Mesenchymal stem cell (in vitro differentiated cells and primary cell): ENCODE results near the gene ZMYM5.

Experiments
- DNase-seq: peaks from one replicate; pipeline ENCODE4 v3.0.0-alpha.2; 2013
- H2AFZ ChIP-seq: one replicate; pipeline ENCODE4 v1.6.1; 2013; ENCODE audit warnings: low read depth, mild to moderate bottlenecking, control low read depth, inconsistent platforms, low read length, moderate library complexity
- H2AK5ac ChIP-seq: 2 replicates; pipeline ENCODE4 v1.6.1; 2013; ENCODE audit warnings: low read length, moderate library complexity, mild to moderate bottlenecking, inconsistent platforms; ENCODE audit not compliant: severe bottlenecking
- H2BK120ac ChIP-seq: one replicate; pipeline ENCODE4 v1.6.1; 2013; ENCODE audit warnings: low read depth, mild to moderate bottlenecking, inconsistent platforms, low read length, moderate library complexity
- H2BK12ac ChIP-seq, 2 experiments: one replicate each; pipeline ENCODE4 v1.6.1; 2013; ENCODE audit warnings: inconsistent platforms in 2 of 2, low read length in 2 of 2, mild to moderate bottlenecking in 2 of 2, moderate library complexity in 2 of 2, control low read depth in 1 of 2
- H2BK15ac ChIP-seq: one replicate; pipeline ENCODE4 v1.6.1; 2013; ENCODE audit warnings: mild to moderate bottlenecking, low read depth, inconsistent platforms; ENCODE audit not compliant: poor library complexity, severe bottlenecking
- H2BK5ac ChIP-seq: 2 replicates; pipeline ENCODE4 v1.6.1; 2013; ENCODE audit warnings: low read depth, mild to moderate bottlenecking, low read length, control low read depth, inconsistent platforms; ENCODE audit not compliant: poor library complexity, severe bottlenecking
- H3K14ac ChIP-seq, 2 experiments: one replicate each; pipeline ENCODE4 v1.6.1; 2013; ENCODE audit warnings: inconsistent platforms in 2 of 2, low read length in 2 of 2, control low read depth in 1 of 2, mild to moderate bottlenecking in 1 of 2, moderate library complexity in 1 of 2
- H3K18ac ChIP-seq, 2 experiments: one replicate each; pipeline ENCODE4 v1.6.1; 2013; ENCODE audit warnings: inconsistent platforms in 2 of 2, low read length in 2 of 2, control low read depth in 1 of 2, low read depth in 1 of 2, mild to moderate bottlenecking in 1 of 2
- H3K23ac ChIP-seq, 2 experiments: one replicate each; pipeline ENCODE4 v1.6.1; 2013; ENCODE audit warnings: inconsistent platforms in 2 of 2, low read length in 2 of 2, mild to moderate bottlenecking in 2 of 2, moderate library complexity in 2 of 2, control low read depth in 1 of 2
- H3K27ac ChIP-seq: 2 replicates; pipeline ENCODE4 v1.5.1; 2013; ENCODE audit warnings: mild to moderate bottlenecking, moderate library complexity, low read length, control low read depth, inconsistent platforms; ENCODE audit not compliant: poor library complexity, severe bottlenecking
- H3K27me3 ChIP-seq, 2 experiments: 2 replicates each; pipeline versions ENCODE4 v1.6.1 to v1.7.0; 2013; ENCODE audit warnings: low read length in 2 of 2, mild to moderate bottlenecking in 2 of 2, moderate library complexity in 2 of 2, control low read depth in 1 of 2, inconsistent platforms in 1 of 2; ENCODE audit not compliant: control insufficient read depth in 1 of 2, insufficient read depth in 1 of 2
- H3K36me3 ChIP-seq, 2 experiments: 2 replicates each; pipeline versions ENCODE4 v1.6.1 to v1.7.0; 2013; ENCODE audit warnings: low read length in 2 of 2, control low read depth in 1 of 2, inconsistent platforms in 1 of 2, low read depth in 1 of 2, mild to moderate bottlenecking in 1 of 2; ENCODE audit not compliant: insufficient read depth in 2 of 2, control insufficient read depth in 1 of 2
- H3K4ac ChIP-seq, 2 experiments: one replicate each; pipeline ENCODE4 v1.6.1; 2013; ENCODE audit warnings: inconsistent platforms in 2 of 2, low read length in 2 of 2, mild to moderate bottlenecking in 2 of 2, moderate library complexity in 2 of 2, control low read depth in 1 of 2, low read depth in 1 of 2
- H3K4me1 ChIP-seq: 2 replicates; pipeline ENCODE4 v1.6.1; 2013; ENCODE audit warnings: low read depth, low read length, control low read depth; ENCODE audit not compliant: control insufficient read depth, insufficient read depth
- H3K4me2 ChIP-seq: 2 replicates; pipeline ENCODE4 v1.6.1; 2013; ENCODE audit warnings: low read length, mild to moderate bottlenecking, inconsistent platforms; ENCODE audit not compliant: poor library complexity, severe bottlenecking
- H3K4me3 ChIP-seq, 2 experiments: 2 replicates each; pipeline versions ENCODE4 v1.5.1 to v1.7.0; 2013; ENCODE audit warnings: low read length in 2 of 2, mild to moderate bottlenecking in 2 of 2, control low read depth in 1 of 2, low read depth in 1 of 2; ENCODE audit not compliant: insufficient read depth in 1 of 2
- H3K79me1 ChIP-seq: replicated peaks from 2 replicates; pipeline ENCODE4 v1.6.1; 2013; ENCODE audit warnings: mild to moderate bottlenecking, control low read depth, low read length, inconsistent platforms; ENCODE audit not compliant: poor library complexity, severe bottlenecking
- H3K9ac ChIP-seq: 2 replicates; pipeline ENCODE4 v1.7.0; 2013; ENCODE audit warnings: mild to moderate bottlenecking, low read length, moderate library complexity
- H3K9me3 ChIP-seq: 2 replicates; pipeline ENCODE4 v1.7.0; 2013; ENCODE audit warnings: mild to moderate bottlenecking, low read length; ENCODE audit not compliant: control insufficient read depth
- H4K8ac ChIP-seq: one replicate; pipeline ENCODE4 v1.6.1; 2013; ENCODE audit warnings: inconsistent platforms, mild to moderate bottlenecking, low read length, moderate library complexity
- H4K91ac ChIP-seq: one replicate; pipeline ENCODE4 v1.6.1; 2013; ENCODE audit warnings: mild to moderate bottlenecking, low read length, inconsistent platforms
- WGBS: methylation state at CpG from one replicate; pipeline ENCODE4 v1.1.7; 2013; ENCODE audit warnings: mixed read lengths; 5-methylcytosine and 5-hydroxymethylcytosine counted together

Gene ZMYM5

DNA sequence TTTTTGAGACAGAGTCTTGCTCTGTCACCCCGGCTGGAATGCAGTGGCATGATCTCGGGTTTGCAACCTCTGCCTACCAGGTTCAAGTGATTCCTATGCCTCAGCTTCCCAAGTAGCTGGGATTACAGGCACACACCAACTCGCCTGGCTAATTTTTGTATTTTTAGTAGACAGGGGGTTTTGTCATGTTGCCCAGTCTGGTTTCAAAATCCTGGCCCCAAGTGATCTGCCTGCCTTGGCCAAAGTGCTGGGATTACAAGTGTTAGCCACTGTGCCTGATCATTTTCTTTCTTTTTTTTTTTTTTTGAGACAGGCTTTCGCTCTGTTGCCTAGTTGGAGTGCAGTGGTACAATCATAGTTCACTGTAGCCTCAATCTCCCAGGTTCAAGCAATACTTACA, 28.7 kb downstream of the ZMYM5 start:
- Histone ChIP-seq H3K18ac (no peak overlapping the region), H2BK15ac (no peak overlapping the region), H2BK12ac (no peak overlapping the region), H3K14ac (no peak overlapping the region), H3K79me1 (peaks cover 11% of the 10 kb centered on the region), H2BK120ac (no peak overlapping the region), H3K4me1 (no peaks in the 10 kb centered on the region), H3K4me3 (no peak overlapping the region), H3K9me3 (no peaks in the 10 kb centered on the region), H3K4me2 (no peak overlapping the region), H3K27me3 (no peaks in the 10 kb centered on the region), H2AFZ (no peak overlapping the region), H3K27ac (no peak overlapping the region), H3K36me3 (peaks cover 31 to 76% of the 10 kb centered on the region in 2 experiments), H2BK5ac (no peak overlapping the region), H4K8ac (no peak overlapping the region), H3K23ac (no peak overlapping the region), H4K91ac (no peak overlapping the region), H2AK5ac (no peak overlapping the region), H3K9ac (no peak overlapping the region), H3K4ac (no peak overlapping the region)
- 97% methylated on average over 4 of the region's 4 CpGs for WGBS
- no peak for DNase-seq

GRCh38 chr13:19822673-19823072, 40.8 kb downstream of the ZMYM5 start:
- Histone ChIP-seq H4K8ac (no peak overlapping the region), H3K18ac (no peak overlapping the region), H2AFZ (no peak overlapping the region), H3K9me3 (no peaks in the 10 kb centered on the region), H3K27me3 (no peaks in the 10 kb centered on the region), H3K27ac (no peak overlapping the region), H2BK120ac (no peak overlapping the region), H3K23ac (no peak overlapping the region), H3K79me1 (peaks cover 21% of the 10 kb centered on the region), H3K4ac (no peak overlapping the region), H2BK12ac (no peak overlapping the region), H3K9ac (no peak overlapping the region), H2BK5ac (no peak overlapping the region), H3K4me2 (no peak overlapping the region), H4K91ac (no peak overlapping the region), H2BK15ac (no peak overlapping the region), H3K36me3 (peaks cover 21 to 48% of the 10 kb centered on the region in 2 experiments), H3K4me1 (peaks cover 6% of the 10 kb centered on the region), H3K14ac (no peak overlapping the region), H3K4me3 (no peak overlapping the region), H2AK5ac (no peak overlapping the region)
- WGBS, result 98% methylated on average over 2 of the region's 3 CpGs
- DNase-seq, result no peak

GRCh38 chr13:19818223-19818842, 45.1 kb downstream of the ZMYM5 start:
- no peak overlapping the region for H2AFZ ChIP-seq
- peak; percentile 28 for DNase-seq
- no peak overlapping the region for H3K4me3 ChIP-seq
- no peak overlapping the region for H3K18ac ChIP-seq
- H2BK120ac ChIP-seq, result no peak overlapping the region
- H3K4ac ChIP-seq, result no peak overlapping the region
- no peak overlapping the region for H3K4me2 ChIP-seq
- H4K8ac ChIP-seq, result peak overlapping the region; percentile 70
- no peak overlapping the region for H2BK5ac ChIP-seq
- peak overlapping the region; percentile 64 for H4K91ac ChIP-seq
- H3K23ac ChIP-seq, result no peak overlapping the region
- WGBS, result 54% methylated on average over 25 of the region's 27 CpGs
- H3K9ac ChIP-seq, result no peak overlapping the region
- no peaks in the 10 kb centered on the region for H3K9me3 ChIP-seq
- no peak overlapping the region for H3K27ac ChIP-seq
- peaks cover 20 to 28% of the 10 kb centered on the region in 2 experiments for H3K36me3 ChIP-seq
- H3K14ac ChIP-seq, result no peak overlapping the region
- no peaks in the 10 kb centered on the region for H3K27me3 ChIP-seq
- no peak overlapping the region for H2BK12ac ChIP-seq
- H3K4me1 ChIP-seq, result peaks cover 7% of the 10 kb centered on the region
- no peak overlapping the region for H2BK15ac ChIP-seq
- H2AK5ac ChIP-seq, result no peak overlapping the region
- H3K79me1 ChIP-seq, result peaks cover 22% of the 10 kb centered on the region

DNA sequence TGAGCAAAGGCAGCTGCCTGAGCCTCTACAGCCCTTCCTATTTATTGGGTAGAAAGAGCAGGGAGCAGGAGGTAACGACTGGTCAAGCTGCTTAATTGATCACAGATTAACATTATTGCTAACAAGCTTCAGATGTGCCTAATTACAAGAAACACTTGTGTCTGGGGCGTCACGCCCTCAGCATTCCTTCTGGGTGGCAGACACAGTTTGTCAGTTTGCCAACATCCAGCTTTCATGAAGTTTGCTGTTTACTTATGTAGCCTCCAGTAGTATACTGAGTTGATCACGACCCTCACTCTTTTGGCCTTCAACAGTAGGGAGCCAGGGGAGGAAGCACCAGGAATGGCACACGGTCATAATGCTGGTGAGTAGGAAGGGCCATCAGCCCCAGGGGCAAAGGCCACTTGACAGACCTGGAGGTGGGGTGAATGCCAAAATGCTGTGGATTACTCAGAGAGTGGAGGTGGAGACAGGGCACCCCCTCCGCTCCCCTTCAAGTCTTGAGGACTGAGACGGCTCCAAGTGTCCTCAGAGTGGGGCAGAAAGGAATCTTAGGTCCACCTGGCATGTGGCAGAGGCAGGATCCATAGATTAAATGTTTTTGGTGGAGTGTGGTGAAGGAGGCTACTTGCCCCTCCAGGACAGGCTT, 45.8 kb downstream of the ZMYM5 start:
- Histone ChIP-seq H4K8ac (no peak overlapping the region), H2BK15ac (no peak overlapping the region), H3K79me1 (peaks cover 22% of the 10 kb centered on the region), H3K9ac (no peak overlapping the region), H2BK5ac (no peak overlapping the region), H3K4me3 (no peak overlapping the region), H3K4me1 (peaks cover 7% of the 10 kb centered on the region), H2AK5ac (no peak overlapping the region), H4K91ac (no peak overlapping the region), H3K9me3 (no peaks in the 10 kb centered on the region), H3K4me2 (no peak overlapping the region), H3K27me3 (no peaks in the 10 kb centered on the region), H2BK12ac (no peak overlapping the region), H3K36me3 (peaks cover 20 to 28% of the 10 kb centered on the region in 2 experiments), H3K27ac (no peak overlapping the region), H3K4ac (no peak overlapping the region), H2AFZ (no peak overlapping the region), H3K18ac (no peak overlapping the region), H3K14ac (no peak overlapping the region), H2BK120ac (no peak overlapping the region), H3K23ac (no peak overlapping the region)
- 97% methylated on average over 7 of the region's 7 CpGs for WGBS
- no peak for DNase-seq
